IMR-90 (cell line): ENCODE results near the gene REPIN1. TPM values are rescaled to one million over a fixed set of nuclear protein-coding genes. Genes with fewer than 3 reads are reported as not detected.

Experiments
- ATAC-seq: fragments of 200-7000 bp; cut with Tn5 transposase; 2 replicates; pipeline ENCODE4 v1.9.1; 2020; ENCODE audit warnings: low read depth, mild to moderate bottlenecking, moderate library complexity
- BruUV-seq: library from RNA; stranded (reverse); fragments of 400-500 nt; replicated peaks from 2 replicates; lab custom pipeline; 2021; lab: Mats Ljungman, UMichigan
- CTCF ChIA-PET: fragments of 300-600 bp; formaldehyde crosslinking; extraction: SDS; loops from one replicate; lab custom pipeline; 2021; ENCODE audit warnings: antibody characterized with exemption; lab: Yijun Ruan, JAX
- POLR2A ChIA-PET: fragments of 300-600 bp; sonication (Branson Sonifier 250); formaldehyde crosslinking; loops from one replicate; lab custom pipeline; 2022; ENCODE audit warnings: antibody characterized with exemption; ENCODE audit not compliant: unreplicated experiment; lab: Charles Lee
- DNase-seq: peaks from one replicate; pipeline ENCODE4 v3.0.0; 2013
- H2AFZ ChIP-seq: replicated peaks from 2 replicates; pipeline ENCODE3; 2013; ENCODE audit warnings: low read length, mild to moderate bottlenecking; ENCODE audit not compliant: poor library complexity
- H2AK5ac ChIP-seq: 2 replicates; pipeline ENCODE4 v1.6.1; 2013; ENCODE audit warnings: low read depth, low read length, inconsistent platforms
- H2AK9ac ChIP-seq: replicated peaks from 2 replicates; pipeline ENCODE3; 2013; ENCODE audit warnings: mild to moderate bottlenecking, low read depth, low read length, moderate library complexity; ENCODE audit not compliant: poor library complexity
- H2BK120ac ChIP-seq: 2 replicates; pipeline ENCODE4 v1.6.1; 2013; ENCODE audit warnings: low read depth, low read length, inconsistent platforms
- H2BK15ac ChIP-seq: 3 replicates; pipeline ENCODE4 v1.6.1; 2013; ENCODE audit warnings: low read depth, low read length, inconsistent platforms
- H2BK20ac ChIP-seq: 2 replicates; pipeline ENCODE4 v1.6.1; 2013; ENCODE audit warnings: low read depth, mild to moderate bottlenecking, inconsistent platforms, low read length, moderate library complexity
- H2BK5ac ChIP-seq: 2 replicates; pipeline ENCODE4 v1.6.1; 2013; ENCODE audit warnings: mild to moderate bottlenecking, low read depth, low read length, inconsistent platforms; ENCODE audit not compliant: poor library complexity, severe bottlenecking
- H3K14ac ChIP-seq: replicated peaks from 2 replicates; pipeline ENCODE4 v1.6.1; 2013; ENCODE audit warnings: low read depth, low read length, inconsistent platforms
- H3K18ac ChIP-seq: 2 replicates; pipeline ENCODE4 v1.6.1; 2013; ENCODE audit warnings: low read depth, low read length, control low read depth
- H3K23ac ChIP-seq: 2 replicates; pipeline ENCODE4 v1.6.1; 2013; ENCODE audit warnings: low read depth, low read length, inconsistent platforms
- H3K27ac ChIP-seq: 2 replicates; pipeline ENCODE4 v1.5.1; 2013; ENCODE audit warnings: mild to moderate bottlenecking, control low read depth, low read length; ENCODE audit not compliant: insufficient read depth
- H3K27me3 ChIP-seq: 2 replicates; pipeline ENCODE4 v1.6.1; 2013; ENCODE audit warnings: low read length; ENCODE audit not compliant: control insufficient read depth, insufficient read depth
- H3K36me3 ChIP-seq: 2 replicates; pipeline ENCODE4 v1.6.1; 2013; ENCODE audit warnings: low read length, mixed read lengths; ENCODE audit not compliant: control insufficient read depth, insufficient read depth
- H3K4ac ChIP-seq: 2 replicates; pipeline ENCODE4 v1.6.1; 2013; ENCODE audit warnings: low read depth, low read length, inconsistent platforms
- H3K4me1 ChIP-seq: 2 replicates; pipeline ENCODE4 v1.6.1; 2013; ENCODE audit warnings: low read length, mixed read lengths; ENCODE audit not compliant: control insufficient read depth, insufficient read depth
- H3K4me2 ChIP-seq: 2 replicates; pipeline ENCODE4 v1.6.1; 2013; ENCODE audit warnings: low read depth, mild to moderate bottlenecking, control low read depth, low read length, moderate library complexity
- H3K4me3 ChIP-seq: 2 replicates; pipeline ENCODE4 v1.5.1; 2013; ENCODE audit warnings: low read depth, mild to moderate bottlenecking, control low read depth, low read length, moderate library complexity; ENCODE audit not compliant: insufficient read depth
- H3K56ac ChIP-seq: 2 replicates; pipeline ENCODE4 v1.6.1; 2013; ENCODE audit warnings: low read length, inconsistent platforms; ENCODE audit not compliant: insufficient read depth; ENCODE audit errors: extremely low read depth
- H3K79me1 ChIP-seq, 2 experiments: 2 replicates each; pipeline ENCODE4 v1.6.1; 2013; ENCODE audit warnings: low read length in 2 of 2, inconsistent platforms in 1 of 2, low read depth in 1 of 2
- H3K9ac ChIP-seq: 2 replicates; pipeline ENCODE4 v1.6.1; 2013; ENCODE audit warnings: low read depth, low read length, control low read depth
- H3K9me1 ChIP-seq: 2 replicates; pipeline ENCODE4 v1.6.1; 2013; ENCODE audit warnings: low read length, inconsistent platforms; ENCODE audit not compliant: insufficient read depth
- H3K9me3 ChIP-seq: 2 replicates; pipeline ENCODE4 v1.6.1; 2013; ENCODE audit warnings: low read length; ENCODE audit not compliant: control insufficient read depth, insufficient read depth
- H4K20me1 ChIP-seq: 2 replicates; pipeline ENCODE4 v1.6.1; 2013; ENCODE audit warnings: low read length, inconsistent platforms; ENCODE audit not compliant: insufficient read depth
- H4K5ac ChIP-seq: 2 replicates; pipeline ENCODE4 v1.6.1; 2013; ENCODE audit warnings: mild to moderate bottlenecking, low read depth, low read length, control low read depth
- H4K8ac ChIP-seq, 2 experiments: 2 replicates each; pipeline ENCODE4 v1.6.1; 2013; ENCODE audit warnings: low read depth in 2 of 2, low read length in 2 of 2, control low read depth in 1 of 2, inconsistent platforms in 1 of 2
- H4K91ac ChIP-seq: 2 replicates; pipeline ENCODE4 v1.6.1; 2013; ENCODE audit warnings: low read depth, low read length, inconsistent platforms; ENCODE audit not compliant: insufficient read depth
- CHD1 ChIP-seq: IDR thresholded peaks from 2 replicates; pipeline ENCODE4 v1.6.1; 2012; ENCODE audit warnings: low read depth, low read length, improper control_type of control experiment
- CTCF ChIP-seq: conservative IDR thresholded peaks from 2 replicates; pipeline ENCODE4 v1.5.1; 2012; ENCODE audit warnings: mild to moderate bottlenecking, low read depth, low read length, improper control_type of control experiment
- FOS ChIP-seq: fragments of 150-350 bp; IDR thresholded peaks from 2 replicates; pipeline ENCODE4 v1.6.1; 2016; ENCODE audit warnings: low read depth, low read length
- MAZ ChIP-seq: IDR thresholded peaks from 2 replicates; pipeline ENCODE4 v1.6.1; 2012; ENCODE audit warnings: low read depth, mild to moderate bottlenecking, low read length, improper control_type of control experiment, moderate library complexity, borderline replicate concordance
- MXI1 ChIP-seq: IDR thresholded peaks from 2 replicates; pipeline ENCODE4 v1.6.1; 2012; ENCODE audit warnings: low read depth, mild to moderate bottlenecking, low read length, moderate library complexity, borderline replicate concordance
- NFE2L2 ChIP-seq: fragments of 150-350 bp; IDR thresholded peaks from 2 replicates; pipeline ENCODE4 v1.6.1; 2016; ENCODE audit warnings: low read depth, mild to moderate bottlenecking, low read length
- RCOR1 ChIP-seq: IDR thresholded peaks from 2 replicates; pipeline ENCODE4 v1.6.1; 2012; ENCODE audit warnings: mild to moderate bottlenecking, low read length, improper control_type of control experiment; ENCODE audit not compliant: insufficient replicate concordance
- SMC3 ChIP-seq: fragments of 150-350 bp; IDR thresholded peaks from 2 replicates; pipeline ENCODE4 v1.6.1; 2016; ENCODE audit warnings: low read depth, mild to moderate bottlenecking, antibody characterized with exemption, low read length, moderate library complexity
- USF2 ChIP-seq: fragments of 150-350 bp; IDR thresholded peaks from 2 replicates; pipeline ENCODE4 v1.6.1; 2017; ENCODE audit warnings: mild to moderate bottlenecking, antibody characterized with exemption, low read length, low read depth
- WGBS, 2 experiments: methylation state at CpG; one replicate each; pipeline versions ENCODE4 v1.1.5 to v1.1.7; 2013; ENCODE audit warnings: missing lambda C conversion rate in 2 of 2; ENCODE audit not compliant: insufficient read length in 1 of 2; ENCODE audit errors: extremely low coverage in 2 of 2; 5-methylcytosine and 5-hydroxymethylcytosine counted together
- dilution Hi-C: fragments of 300-500 bp; cut with HindIII; formaldehyde crosslinking; loops from one replicate; pipeline ENCODE4 v1.14.3; 2018; ENCODE audit warnings: low sequenced_read_pairs; ENCODE audit not compliant: unreplicated experiment
- in situ Hi-C: fragments of 300-500 bp; cut with MboI; formaldehyde crosslinking; loops from 3 replicates; pipeline ENCODE4 v1.14.3; 2019; ENCODE audit warnings: low sequenced_read_pairs, inconsistent platforms, mixed read lengths
- intact Hi-C: fragments of 100-400 bp; cut with micrococcal nuclease; formaldehyde crosslinking; loops from 2 replicates; pipeline ENCODE4 v1.10.0; 2022
- polyA plus RNA-seq, 3 experiments: library from polyadenylated mRNA; depleted of rRNA; stranded (reverse); fragments of >200 nt; gene quantifications; 2 replicates each; pipeline ENCODE4 v1.2.3, GENCODE V29; 2012; ENCODE audit warnings: low replicate concordance in 1 of 3
- total RNA-seq: library from RNA; depleted of rRNA; stranded (reverse); fragments of >200 nt; gene quantifications from 2 replicates; pipeline ENCODE4 v1.2.3, GENCODE V29; 2012

REPIN1 gene
- total and polyA plus RNA-seq, 2 of the 4 experiments (the other 2 are of a cell fraction): 19.4 to 50.6 TPM

- Histone ChIP-seq H2AK5ac (no peak overlapping the region), H3K36me3 (peaks cover 38% of the 10 kb centered on the region), H3K9me3 (no peaks in the 10 kb centered on the region), H2BK120ac (no peak overlapping the region), H3K4ac (no peak overlapping the region), H3K56ac (no peak overlapping the region), H2BK15ac (no peak overlapping the region), H2BK20ac (no peak overlapping the region), H3K27ac (no peak overlapping the region), H3K14ac (no peak overlapping the region), H2AFZ (no peak overlapping the region), H3K4me1 (peaks cover 18% of the 10 kb centered on the region), H4K5ac (no peak overlapping the region), H3K4me2 (no peak overlapping the region), H3K18ac (no peak overlapping the region), H3K27me3 (no peaks in the 10 kb centered on the region), H3K23ac (no peak overlapping the region), H2AK9ac (peak overlapping the region; percentile 66), H3K79me1 (peaks cover 21 to 48% of the 10 kb centered on the region in 2 experiments; a peak in 3 of 4 replicates), H3K9me1 (peaks cover 2% of the 10 kb centered on the region; the same call in 1 of the 2 replicates), H4K8ac (no peak overlapping the region), H3K9ac (no peak overlapping the region), H4K91ac (no peak overlapping the region), H3K4me3 (no peak overlapping the region), H2BK5ac (no peak overlapping the region), H4K20me1 (peaks cover 9% of the 10 kb centered on the region)
- DNase-seq: no peak
- dilution Hi-C loops (no loop called here), in situ Hi-C loops (no loop called here), intact Hi-C loops (no loop called here)
- WGBS, 2 experiments: 89% methylated on average over 34 of the region's 79 CpGs; no CpG with 5 or more reads in 1 of the 2 experiments
- ChIA-PET CTCF (interaction anchor here (1.2 kb wide), 1 partner anchor 14 kb away, joined by 3 read pairs; no protein-coding TSS in a partner anchor), POLR2A (interaction anchor here (0.7 kb wide), 1 partner anchor 37 kb away, joined by 6 read pairs; no protein-coding TSS in a partner anchor)
- no TSS peak for BruUV-seq
- no peak for ATAC-seq
- TF ChIP-seq NFE2L2: no peak
- no peak for TF ChIP-seq FOS
- no peak for TF ChIP-seq MXI1
- TF ChIP-seq CTCF: no peak
- TF ChIP-seq SMC3: no peak
- no peak for TF ChIP-seq CHD1
- TF ChIP-seq MAZ: no peak
- TF ChIP-seq RCOR1: no peak
- TF ChIP-seq USF2: no peak
These were observed 3.8 kb downstream of the REPIN1 start for GRCh38 chr7:150372271-150373048.
